ENCODE data around the gene LRRC43.
A peak's percentile ranks its signal among the peaks of the same experiment; 100 is the strongest.
"Not testable (repeated sequence)": the region's sequence is repeated elsewhere in the genome, so short reads cannot be mapped to it uniquely, and the experiment has no call there.

LRRC43 gene

DNA sequence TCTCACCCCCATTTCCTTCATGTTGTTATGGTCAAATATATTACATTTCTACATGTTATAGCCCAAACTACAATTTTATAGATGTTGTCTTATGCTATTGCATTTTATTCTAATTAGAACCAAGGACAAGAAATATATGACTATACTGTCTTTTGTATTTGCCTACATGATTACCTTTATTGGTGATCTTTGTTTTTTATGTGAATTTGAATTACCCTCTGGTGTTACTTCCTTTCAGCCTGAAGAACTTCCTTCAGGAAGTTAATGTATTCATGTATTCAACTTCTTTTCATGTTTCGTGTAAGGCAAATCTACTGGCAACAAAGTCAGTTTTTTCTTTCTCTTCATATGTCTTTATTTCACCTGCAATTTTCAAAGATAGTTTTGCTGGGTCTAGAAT is 11.9 kb downstream of the LRRC43 start:
- no peak for DNase-seq (ENCODE audit: low spot score)

DNA sequence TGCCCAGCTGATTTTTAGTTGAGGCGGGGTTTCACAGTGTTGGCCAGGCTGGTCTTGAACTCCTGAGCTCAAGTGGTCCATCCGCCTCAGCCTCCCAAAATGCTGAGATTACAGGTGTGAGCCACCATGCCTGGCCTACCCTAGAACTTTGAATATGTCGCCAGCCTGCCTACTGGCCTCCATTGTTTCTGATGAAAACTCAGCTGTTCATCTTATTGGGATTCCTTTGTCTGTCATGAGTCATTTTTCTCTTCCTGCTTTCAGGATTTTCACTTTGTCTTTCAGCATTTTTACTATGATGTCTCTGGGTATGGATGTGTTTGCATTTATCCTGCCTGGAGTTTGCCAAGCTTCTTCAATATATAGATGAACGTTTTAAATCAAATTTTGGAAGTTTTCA is 12.5 kb downstream of the LRRC43 start:
- no peak for DNase-seq (ENCODE audit: low spot score)

DNA sequence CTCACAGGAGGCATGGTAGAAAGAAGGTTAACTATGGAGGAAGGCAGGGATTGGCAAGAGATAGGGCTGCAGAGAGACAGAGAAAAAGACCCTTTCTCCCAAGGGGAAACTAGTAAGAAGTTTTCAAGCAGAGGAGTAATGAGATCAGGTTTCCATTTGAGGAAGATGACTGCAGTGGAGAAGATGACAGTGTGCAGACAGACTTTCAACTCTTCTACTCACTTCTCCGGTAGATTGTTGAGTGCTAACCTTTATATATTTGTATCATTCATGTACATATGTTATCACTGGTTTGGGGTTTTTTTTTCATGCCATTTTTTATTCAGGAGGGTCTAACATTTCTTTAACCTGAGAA is 14.7 kb downstream of the LRRC43 start:
- DNase-seq (ENCODE audit: low spot score), result no peak

DNA sequence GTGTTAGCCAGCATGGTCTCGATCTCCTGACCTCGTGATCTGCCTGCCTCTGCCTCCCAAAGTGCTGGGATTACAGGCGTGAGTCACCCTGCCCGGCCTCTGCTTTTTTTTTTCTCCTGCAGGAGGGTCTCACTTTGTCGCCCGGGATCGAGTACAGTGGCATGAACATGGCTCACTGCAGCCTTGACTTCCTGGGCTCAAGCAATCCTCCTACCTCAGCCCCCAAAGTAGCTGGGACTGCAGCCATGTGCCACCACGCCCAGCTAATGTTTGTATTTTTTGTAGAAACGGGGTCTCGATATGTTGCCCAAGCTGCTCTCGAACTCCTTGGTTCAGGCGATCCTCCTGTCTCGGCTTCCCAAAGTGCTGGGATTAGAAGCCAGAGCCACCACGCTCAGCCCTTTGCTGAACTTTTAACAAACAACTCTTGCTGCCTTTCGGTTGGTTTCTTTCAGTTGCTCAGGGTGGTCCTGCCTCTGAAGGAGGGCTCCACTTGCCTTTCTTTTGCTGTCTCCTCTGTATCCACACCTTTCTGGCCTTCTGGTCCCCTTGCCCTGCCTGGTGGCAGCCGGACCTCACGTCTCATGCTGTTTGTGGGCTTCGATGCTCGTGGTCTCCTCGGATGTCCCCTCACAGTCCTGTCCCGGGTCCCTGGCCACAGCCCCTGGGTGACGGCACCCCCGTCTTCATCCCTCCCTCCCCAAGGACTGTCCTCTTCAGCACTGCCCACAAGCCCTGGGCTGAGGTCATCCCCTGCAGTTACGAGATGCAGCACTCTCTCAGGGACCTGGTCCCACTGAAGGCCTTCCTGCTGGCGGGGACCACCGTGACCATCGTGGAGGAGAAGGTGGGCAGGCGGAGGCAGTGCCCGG is 16.8 kb downstream of the LRRC43 start:
- no peak for DNase-seq (ENCODE audit: low spot score)

DNA sequence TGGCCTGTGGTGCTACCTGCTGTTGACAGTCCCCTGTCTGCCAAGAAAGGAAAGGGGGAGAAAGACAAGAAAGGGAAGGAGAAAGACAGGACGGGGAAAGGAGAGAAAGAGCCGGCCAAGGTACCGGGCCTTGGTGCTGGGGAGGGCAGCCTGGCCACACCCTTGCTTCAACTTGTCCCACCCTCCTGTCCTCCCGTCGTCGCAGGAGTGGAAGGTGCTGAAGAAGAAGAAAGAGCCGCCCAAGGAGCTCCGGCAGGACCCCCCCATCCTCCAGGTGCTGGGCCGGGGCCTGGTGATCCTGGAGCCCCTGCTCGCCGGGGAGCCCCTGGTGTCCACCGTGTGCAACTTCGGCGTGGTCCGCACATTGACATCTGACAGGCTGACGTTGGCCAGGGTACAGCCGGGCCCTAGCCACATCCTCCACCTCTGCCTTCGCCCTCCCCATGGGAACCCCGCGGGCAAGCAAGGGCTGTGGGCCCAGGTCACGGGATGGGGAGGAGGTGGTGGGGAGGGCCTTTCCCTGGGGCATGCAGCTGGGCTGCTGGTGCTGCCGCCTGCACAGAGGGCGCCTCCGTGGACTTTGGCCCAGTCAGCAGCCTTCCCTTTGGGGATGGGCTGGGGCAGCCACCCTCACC is 17.7 kb downstream of the LRRC43 start:
- no peak for DNase-seq (ENCODE audit: low spot score)

DNA sequence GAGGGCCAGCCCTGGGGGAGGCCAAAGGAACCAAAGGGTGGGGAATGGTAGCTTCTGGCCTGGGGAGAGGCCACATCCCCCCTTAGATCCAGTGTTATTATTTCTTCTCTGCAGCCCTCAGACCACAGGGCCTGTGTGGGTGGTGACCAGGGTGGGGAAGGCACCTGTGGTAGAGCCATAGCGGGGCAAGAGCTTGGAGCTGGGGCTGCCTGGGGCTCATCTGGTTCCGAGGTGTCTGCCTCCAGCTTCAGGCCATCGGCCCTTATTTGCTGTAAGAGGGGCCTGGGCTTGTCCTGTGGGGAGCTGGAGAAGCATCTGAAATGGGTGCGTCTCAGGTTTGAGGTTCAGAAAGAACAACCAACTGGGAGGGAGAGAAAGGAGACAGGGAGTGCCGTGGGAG is 18.5 kb downstream of the LRRC43 start:
- DNase-seq (ENCODE audit: low spot score), result no peak

DNA sequence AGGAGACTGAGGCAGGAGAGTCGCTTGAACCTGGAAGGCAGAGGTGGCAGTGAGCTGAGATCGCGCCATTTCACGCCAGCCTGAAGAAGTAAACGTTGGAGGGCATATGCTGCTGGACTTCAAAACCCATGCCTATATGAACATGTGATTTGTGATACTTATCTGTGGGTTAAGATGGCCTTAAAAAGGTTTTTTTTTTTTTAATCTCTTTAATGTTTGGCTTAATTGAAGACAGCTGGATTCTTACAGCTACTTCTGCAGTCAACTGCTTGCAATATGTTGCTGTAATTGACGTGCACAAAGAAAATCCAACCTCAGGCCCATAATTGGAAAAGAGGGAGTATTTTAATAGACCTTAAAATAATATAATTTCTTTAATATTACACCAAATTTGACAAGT is 19.1 kb downstream of the LRRC43 start:
- DNase-seq (ENCODE audit: low spot score), result no peak

DNA sequence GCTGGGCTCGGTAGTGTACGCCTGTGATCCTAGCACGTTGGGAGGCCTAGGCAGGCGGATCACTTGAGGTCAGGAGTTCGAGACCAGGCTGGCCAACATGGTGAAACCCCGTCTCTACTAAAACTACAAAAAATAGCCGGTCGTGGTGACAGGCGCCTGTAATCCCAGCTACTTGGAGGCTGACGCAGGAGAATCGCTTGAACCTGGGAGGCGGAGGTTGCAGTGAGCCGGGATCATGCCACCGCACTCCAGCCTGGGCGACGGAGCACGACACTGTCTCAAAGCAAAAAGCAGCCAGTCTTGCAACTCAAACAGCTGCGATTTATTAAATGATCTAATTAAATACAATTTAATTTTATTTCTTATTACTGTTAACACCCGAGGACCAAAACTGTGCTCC is 19.9 kb downstream of the LRRC43 start:
- not testable (repeated sequence) for DNase-seq (ENCODE audit: low spot score)

DNA sequence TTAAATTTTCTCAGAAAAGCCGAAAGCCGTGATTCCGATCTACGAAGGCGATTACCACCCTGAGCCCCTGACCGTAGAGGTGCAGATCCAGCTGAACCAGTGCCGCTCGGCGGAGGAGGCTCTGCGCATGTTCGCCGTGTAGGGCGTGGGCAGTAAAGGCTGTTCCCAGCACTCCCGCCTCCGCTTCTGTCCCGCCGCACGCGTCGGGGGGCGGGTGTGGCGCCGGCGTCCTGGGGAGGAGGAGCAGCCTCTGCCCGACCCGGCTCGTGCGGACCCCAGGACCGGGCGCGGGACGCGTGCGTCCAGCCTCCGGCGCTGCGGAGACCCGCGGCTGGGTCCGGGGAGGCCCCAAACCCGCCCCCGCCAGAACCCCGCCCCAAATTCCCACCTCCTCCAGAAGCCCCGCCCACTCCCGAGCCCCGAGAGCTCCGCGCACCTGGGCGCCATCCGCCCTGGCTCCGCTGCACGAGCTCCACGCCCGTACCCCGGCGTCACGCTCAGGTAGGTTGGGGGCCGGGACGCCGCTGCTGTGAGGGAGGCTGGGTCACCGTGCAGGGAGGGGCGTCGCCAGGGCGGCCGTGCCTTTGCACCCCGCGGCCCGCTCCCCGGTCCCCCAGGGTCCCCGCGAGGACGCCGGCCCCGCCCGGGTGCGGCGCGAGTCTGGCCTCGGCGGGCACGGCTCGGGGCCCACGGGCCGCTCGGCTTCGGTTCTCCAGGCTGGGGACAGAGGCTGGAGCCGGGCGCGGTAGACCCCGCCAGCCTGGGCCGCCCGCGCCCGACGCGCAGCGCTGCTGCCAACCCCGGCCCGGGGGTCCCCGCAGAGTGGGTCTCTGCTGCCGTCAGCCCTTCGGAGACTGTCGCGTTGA is 20.6 kb downstream of the LRRC43 start, which contains the start of gene B3GNT4:
Gene B3GNT4, plus strand, starts transcription at position 409 of the 866 bp plus-strand sequence. CDS start 910 bp downstream, outside the sequence.
- DNase-seq (ENCODE audit: low spot score), result no peak

DNA sequence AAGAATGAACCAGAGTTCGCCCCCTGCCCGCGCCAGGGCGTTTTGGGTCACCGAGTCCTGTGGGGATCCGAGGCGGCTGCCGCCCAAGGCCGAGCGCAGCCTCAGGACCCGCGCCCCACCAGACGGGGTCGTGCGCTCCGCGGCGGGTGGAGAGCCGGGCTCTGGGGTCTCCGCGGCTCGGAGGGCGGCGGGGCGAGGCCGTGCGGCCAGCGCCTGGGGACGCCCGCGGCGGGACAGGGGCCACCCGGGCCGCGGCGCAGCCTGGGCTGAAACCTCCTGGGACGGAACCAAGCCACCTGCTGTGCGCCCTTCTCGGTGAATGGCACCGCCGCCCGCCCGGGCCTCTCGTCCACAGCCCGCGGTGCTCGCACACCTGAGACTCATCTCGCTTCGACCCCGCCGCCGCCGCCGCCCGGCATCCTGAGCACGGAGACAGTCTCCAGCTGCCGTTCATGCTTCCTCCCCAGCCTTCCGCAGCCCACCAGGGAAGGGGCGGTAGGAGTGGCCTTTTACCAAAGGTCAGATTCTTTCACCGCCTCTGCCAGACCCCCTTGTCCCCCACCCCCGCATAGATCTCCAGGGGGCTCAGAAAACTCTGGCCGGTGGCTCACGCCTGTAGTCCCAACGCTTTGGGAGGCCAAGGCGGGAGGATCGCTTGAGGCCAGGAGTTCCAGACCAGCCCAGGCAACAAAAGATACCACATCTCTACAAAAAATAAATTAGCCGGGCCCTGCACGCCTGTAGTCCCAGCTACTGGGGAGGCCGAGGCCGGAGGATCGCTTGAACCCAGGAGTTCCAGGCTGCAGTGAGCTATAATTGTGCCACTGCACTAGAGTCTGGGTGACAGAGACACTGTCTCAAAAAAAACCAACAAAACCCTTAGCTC is 21.5 kb downstream of the LRRC43 start:
- DNase-seq (ENCODE audit: low spot score), result no peak

DNA sequence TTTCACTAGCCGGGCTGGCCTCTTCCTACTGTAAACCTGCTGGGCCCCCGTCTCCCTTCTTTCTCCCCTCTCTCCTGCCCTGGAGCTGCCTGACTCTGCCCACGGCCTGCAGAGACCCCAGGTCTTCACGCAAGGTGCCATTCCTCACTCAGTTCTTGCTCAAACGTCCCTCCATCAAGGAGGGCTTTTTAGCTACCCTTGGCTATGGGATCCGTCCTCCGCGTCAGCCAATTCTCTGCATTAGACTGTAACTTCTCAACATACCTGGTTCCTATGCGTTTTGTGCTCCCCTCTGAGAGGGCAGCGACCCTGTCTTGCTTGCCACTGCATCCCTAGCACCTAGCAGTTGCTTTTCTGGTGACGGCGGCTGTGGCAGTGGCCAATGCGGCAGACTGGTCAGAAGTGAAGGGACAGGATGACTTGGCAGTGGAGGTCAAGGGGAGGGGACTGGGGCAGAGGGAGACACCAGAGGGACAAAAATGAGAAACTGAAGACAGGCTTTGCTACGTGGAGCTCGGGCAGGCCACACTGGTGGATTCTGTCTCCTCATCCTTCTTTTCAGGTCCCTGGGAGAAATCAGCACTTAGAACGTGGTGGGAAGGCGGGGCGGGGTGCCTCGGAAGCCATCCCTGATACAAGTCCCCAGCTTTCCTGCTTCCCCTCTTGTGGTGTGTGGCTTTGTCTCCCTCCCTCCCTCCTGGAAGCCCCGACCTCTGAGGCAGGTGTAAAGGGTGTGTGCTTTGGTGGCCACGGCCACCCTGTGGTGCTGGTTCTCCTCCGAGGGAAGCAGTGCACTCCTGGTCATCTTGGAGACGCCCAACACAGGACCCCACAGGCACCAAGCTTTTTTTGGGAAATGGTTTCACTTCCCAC is 22.4 kb downstream of the LRRC43 start:
- no peak for DNase-seq (ENCODE audit: low spot score)

DNA sequence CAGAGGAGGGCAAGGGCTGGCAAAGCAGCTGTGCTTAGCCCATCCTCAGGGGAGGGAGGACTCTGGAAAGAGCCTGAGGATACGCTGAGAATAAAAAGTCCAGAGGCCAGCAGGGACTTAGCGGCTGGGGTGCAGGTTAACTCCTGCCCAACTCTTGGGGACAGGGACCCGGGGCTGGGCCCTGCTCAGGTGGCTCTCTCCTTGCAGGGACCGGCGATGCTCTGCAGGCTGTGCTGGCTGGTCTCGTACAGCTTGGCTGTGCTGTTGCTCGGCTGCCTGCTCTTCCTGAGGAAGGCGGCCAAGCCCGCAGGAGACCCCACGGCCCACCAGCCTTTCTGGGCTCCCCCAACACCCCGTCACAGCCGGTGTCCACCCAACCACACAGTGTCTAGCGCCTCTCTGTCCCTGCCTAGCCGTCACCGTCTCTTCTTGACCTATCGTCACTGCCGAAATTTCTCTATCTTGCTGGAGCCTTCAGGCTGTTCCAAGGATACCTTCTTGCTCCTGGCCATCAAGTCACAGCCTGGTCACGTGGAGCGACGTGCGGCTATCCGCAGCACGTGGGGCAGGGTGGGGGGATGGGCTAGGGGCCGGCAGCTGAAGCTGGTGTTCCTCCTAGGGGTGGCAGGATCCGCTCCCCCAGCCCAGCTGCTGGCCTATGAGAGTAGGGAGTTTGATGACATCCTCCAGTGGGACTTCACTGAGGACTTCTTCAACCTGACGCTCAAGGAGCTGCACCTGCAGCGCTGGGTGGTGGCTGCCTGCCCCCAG is 23.4 kb downstream of the LRRC43 start:
- DNase-seq (ENCODE audit: low spot score), result no peak

DNA sequence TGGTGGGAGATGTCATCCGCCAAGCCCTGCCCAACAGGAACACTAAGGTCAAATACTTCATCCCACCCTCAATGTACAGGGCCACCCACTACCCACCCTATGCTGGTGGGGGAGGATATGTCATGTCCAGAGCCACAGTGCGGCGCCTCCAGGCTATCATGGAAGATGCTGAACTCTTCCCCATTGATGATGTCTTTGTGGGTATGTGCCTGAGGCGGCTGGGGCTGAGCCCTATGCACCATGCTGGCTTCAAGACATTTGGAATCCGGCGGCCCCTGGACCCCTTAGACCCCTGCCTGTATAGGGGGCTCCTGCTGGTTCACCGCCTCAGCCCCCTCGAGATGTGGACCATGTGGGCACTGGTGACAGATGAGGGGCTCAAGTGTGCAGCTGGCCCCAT is 24.1 kb downstream of the LRRC43 start:
- no peak for DNase-seq (ENCODE audit: low spot score)

DNA sequence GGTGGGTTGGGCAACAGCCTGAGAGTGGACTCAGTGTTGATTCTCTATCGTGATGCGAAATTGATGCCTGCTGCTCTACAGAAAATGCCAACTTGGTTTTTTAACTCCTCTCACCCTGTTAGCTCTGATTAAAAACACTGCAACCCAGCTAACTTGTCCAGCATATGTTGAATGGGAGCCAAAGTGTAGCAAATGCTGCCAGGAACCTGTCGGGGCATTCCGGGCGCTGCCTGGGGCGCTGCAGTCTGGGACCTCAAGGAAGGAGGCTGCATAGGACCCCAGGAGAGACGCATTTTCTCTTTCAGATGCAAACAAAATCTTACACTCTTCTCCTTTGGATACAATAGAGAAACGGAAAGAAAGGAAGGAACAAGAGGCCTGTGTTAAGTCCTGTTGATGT is 24.5 kb downstream of the LRRC43 start:
- DNase-seq (ENCODE audit: low spot score), result no peak

DNA sequence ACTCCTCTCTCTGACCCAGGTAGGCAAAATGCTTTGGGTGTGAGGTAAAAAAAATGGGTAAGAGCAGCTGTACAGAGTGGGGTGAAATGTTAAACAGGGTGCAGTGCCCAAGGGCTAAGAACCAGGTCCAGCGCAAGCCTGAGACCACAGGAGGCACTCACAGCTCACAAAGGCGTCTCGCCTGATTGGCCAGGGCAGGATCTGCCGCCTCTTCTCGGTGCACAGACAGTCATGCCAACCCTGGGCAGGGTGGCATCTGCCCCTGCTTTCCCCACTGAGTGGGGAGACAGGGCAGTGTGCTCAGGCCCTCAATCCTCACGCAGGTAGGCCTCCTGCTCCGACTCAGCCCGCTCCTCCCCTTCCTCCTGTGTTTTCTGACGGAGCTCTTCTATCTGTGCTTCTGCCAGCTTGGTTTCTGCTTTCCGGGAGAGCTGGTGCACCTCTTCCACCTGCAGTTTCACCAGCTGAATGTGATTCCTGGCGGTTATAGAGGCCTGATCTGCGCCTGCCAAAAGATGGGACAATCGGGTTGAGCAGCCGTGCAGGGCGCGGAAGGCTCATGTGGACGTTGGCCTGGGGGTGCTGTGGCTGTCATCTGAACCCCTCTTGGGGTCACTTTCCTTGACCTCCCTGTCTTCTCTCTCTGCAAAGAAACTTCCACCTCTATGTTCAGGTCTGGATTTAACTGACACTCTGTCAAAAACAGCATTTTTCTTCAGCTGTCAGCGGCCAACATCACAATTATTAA is 25.3 kb downstream of the LRRC43 start:
- no peak for DNase-seq (ENCODE audit: low spot score)

DNA sequence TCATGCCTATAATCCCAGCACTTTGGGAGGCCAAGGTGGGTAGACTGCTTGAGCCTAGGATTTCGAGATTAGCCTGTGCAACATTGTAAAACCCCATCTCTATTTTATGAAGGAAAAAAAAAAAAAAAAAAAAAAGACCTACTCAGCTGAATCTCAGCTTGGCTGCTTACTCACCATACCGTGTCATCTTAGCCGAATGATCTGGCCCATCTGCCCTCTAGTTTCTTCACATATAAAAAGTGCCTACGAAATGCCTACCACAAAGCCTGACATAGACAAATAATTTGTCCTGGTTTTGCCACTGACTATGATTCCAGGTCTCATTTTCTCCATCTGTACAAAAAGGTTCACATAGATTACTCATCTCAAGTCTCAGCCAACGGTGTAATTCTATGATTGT is 32.8 kb downstream of the LRRC43 start:
- no peak for DNase-seq (ENCODE audit: low spot score)

DNA sequence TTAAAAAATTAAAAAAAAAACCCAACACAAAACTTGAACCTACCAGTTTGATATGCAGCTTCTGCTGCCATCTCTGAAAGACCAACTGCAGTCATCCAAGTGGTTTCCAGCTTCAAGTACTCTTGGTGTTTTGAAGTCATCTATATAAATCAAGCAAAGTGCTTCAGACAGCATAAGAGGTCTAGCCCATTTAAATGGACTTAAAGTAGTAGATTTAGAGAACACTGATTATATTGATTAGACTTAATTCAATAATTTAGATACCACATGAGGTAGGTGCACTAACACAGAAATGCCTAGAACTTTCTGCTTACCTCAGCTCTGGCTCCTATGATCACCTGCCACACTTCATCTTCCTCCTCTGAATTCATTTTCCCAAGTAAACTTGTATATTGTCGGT is 33.5 kb downstream of the LRRC43 start:
- no peak for DNase-seq (ENCODE audit: low spot score)

DNA sequence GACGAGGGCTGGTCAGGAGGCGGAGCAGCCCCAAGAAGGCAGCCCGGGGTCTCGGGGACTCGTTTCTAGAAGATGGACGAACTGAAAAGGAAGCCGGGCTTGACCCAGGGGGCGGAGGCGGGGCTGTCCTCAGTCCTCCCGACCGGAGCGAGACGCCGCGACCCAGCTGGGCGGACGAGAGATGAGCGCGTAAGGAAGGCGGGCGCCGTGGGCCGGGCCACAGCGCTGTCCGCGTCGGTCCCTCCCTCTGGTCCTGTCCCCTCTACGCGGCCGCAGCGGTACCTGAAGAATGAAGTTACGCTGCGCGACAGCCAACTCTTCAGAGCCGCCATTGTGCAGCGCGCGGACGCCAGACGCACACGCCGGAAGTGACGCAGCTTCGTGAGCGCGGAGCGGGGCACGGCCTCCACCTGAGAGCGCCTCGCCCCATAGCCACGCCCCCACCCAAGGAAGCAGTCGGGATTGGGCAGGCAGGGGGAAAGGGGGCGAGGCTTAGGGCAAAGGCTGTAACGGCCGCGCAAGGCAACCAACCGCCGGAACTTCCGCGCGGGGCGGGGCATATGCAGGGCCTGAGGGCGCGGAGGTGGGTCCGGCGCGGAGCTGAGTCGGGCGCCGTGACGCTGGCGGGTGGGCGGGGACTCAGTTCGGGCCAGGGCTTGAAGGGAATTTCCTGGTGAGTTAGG is 42.9 kb downstream of the LRRC43 start, which contains the start of gene DIABLO:
Gene DIABLO, minus strand, starts transcription at position 370 of the 683 bp plus-strand sequence. Its CDS starts 38 bp downstream, at position 332.
- peak; percentile 100 for DNase-seq (ENCODE audit: low spot score)
